GM18526 (cell line): ENCODE measurements around the gene PXK.

Experiments used
- POLR2A ChIP-seq: IDR thresholded peaks from 3 replicates; pipeline ENCODE4 v1.6.1; 2011; ENCODE audit not compliant: insufficient read length; ENCODE audit errors: extremely low read depth

PXK gene

DNA sequence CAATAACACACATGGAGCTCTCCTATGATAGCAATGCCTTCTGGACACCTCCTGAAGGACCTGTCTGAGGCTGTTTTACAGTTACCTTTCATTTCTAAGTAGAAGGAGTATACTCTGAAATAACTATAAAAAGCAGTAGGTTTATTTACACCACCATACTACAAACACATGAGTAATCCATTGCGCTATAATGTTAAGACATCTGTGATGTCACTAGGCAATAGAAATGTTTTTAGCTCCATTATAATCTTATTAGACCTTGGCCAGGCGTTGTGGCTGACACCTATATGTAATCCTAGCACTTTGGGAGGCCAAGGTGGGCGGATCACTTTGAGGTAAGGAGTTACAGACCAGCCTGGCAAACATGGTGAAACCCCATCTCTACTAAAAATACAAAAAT, 24.7 kb downstream of the PXK start:
- TF ChIP-seq POLR2A = no peak

DNA sequence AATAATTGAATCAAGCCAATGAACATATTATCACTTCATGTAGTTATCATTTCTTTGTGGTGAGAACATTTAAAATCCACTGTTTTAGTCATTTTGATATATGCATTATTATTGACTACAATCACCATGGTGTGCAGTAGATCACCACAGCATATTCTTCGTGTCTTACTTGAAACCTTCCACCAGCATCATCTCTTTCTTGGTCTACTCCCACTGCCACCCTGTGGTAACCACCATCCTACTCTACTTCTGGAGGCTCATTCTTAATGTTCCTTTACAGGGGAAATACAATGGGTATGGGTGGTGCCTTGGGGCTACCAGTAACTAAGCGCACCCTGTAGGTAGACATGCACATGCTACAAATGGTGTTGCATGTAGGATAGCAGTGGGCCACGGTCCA, 25.4 kb downstream of the PXK start:
- no peak for TF ChIP-seq POLR2A

DNA sequence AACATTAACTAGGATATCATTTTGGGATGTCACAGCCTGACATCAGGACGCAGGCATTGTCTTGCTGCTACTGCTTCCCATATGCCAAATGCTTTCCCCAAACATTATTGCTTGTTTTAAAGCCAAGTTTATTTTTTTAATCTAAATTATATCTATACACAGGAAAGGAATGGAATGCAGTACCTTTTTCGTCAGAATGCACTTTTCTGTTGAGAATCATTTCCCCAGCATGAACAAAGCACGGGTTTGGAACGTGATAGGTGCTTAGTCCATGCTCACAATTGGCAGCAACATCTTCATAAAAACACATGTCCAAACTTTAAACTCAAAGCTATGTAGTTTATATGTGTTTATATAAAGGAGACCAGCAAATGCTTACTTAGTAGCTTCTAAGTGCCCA, 26.1 kb downstream of the PXK start:
- TF ChIP-seq POLR2A = no peak

DNA sequence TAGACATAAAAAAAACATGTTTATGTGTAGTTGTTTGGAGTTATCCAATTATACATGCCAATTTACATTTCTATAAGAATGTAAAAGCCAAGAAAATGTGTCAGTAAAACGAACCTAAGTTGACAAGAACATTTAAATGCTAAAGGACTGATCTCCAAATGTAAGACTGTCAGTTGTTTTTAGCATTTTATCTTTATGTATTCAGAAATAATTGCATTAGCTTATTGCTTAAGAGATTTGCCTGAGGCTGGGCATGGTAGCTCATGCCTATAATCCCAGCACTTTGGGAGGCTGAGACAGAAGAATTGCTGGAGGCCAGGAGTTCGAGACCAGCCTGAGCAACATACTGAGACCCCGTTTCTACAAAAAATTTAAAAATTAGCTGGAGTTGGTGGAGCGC, 26.9 kb downstream of the PXK start:
- TF ChIP-seq POLR2A = no peak

DNA sequence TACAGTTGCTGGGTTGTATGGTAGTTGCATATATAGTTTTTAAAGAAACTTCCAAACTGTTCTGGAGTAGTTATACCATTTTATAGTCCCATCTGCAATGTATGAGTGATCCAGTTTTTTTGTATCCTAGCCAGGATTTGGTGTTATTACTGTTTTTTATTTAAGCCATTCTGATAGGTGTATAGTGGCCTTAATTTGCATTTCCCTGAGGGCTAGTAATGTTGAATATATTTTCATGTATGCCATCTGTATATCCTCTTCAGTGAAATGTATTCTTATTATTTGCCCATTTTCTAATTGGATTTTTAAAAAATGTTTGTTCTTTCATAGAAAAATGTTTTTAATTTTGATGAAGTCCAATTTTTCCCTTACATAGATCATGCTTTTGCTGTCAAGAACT, 29.2 kb downstream of the PXK start:
- no peak for TF ChIP-seq POLR2A

DNA sequence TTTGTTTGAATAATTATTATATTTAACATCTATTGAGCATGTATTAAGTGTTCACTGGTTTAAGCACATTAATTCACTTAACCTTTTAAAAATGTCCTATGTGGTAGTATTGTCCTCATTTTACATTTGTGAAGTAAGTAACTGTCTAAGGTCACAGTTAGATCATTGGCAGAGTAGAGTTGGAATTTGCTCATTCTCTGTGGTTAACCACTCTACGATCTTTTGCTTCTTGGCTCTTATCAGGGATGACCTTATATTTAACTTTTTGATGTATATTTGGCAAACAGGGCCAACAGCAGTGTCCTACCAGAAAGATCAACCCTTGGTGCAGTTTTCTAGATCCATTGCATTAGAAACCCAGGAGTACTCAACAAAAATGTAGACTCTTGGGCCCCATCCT, 34.0 kb downstream of the PXK start:
- TF ChIP-seq POLR2A = no peak

DNA sequence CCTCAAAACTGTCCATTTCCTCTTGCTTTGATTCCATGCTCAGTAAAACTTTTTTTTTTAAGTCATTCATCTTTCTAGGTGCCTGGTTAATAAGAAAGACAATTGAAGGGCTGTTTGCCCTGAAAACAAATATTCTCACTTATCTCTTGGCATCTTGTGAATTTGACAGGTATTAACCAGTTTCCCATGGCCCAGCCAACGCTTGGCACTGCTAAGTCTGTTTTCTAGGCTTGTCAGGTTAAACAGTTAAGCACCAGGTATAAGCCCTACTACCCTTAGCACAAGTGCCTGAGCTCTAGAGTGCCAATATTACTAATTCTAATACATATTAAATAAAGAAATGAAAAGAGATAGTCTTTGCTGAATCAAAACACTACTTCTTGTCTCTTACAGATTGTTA, 36.3 kb downstream of the PXK start:
- no peak for TF ChIP-seq POLR2A

DNA sequence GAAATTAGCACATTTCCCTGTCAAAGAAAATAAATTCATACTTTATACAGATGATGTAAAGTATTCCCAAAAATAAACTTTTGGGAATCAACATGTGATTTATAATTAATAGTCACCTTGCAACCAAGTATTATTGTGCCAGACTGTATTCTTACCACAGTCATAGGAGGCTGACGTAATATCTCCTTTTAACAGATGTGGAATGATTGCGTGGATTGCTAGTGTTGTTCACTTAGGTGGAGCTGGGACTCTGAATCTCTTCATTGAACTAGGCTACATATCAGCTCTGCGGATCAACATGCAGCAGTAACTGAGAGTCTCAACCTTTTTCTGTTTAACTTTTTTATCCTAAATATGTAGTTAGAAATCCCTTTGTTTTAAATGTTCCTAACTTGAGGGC, 37.2 kb downstream of the PXK start:
- no peak for TF ChIP-seq POLR2A

DNA sequence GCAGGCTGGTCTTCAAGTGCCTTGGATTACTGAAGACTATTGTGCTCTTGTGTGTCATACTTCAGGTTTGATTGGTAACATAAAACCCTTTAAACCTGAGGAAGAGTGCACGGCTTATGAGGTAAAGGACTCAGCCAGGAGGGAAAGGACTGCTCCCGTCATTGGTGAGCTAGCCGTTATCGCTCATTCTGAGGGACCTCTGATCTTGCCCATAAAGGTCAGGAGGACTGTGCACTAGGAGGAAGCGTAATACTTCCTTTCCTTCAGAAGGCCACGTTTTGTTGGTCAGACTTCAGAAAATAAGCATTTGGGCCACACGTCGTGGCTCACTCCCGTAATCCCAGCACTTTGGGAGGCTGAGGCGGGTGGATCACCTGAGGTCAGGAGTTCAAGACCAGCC, 37.7 kb downstream of the PXK start:
- no peak for TF ChIP-seq POLR2A

DNA sequence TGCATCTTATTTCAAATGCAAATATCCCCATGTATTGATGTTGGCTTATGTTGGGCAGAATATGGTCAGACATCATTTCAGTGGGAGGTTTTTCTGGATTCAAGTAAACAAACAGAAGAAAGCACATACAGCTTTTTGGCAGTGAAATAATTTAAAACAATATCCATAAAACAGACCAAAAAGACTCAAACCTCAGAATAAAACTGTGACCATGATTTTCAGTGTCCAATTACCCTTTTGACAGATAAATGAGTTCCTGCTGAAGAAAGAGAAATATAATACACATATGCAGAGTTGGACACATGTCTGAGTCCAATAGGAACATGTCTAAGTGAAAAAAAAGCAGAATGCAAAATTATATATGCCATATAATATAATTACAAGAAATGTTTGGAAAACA, 39.1 kb downstream of the PXK start:
- no peak for TF ChIP-seq POLR2A

DNA sequence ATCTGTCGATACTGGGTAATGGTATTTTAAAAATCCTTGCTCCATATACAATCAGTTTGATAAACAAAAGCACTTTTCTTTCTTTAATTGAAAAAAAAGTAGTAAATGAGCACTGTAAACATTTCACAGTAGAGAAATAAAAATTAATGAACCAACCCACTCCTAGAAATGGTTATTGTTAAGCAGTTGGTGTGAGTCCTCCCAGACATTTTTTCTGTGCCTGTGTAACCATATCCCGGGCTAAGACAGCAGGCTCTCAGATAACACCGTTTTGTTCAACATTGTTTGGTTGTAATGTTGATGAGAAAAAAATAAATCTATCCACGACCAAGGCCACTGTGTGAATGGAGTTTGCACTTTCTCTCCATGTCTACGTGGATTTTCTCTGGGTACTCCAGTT, 42.6 kb downstream of the PXK start:
- no peak for TF ChIP-seq POLR2A

DNA sequence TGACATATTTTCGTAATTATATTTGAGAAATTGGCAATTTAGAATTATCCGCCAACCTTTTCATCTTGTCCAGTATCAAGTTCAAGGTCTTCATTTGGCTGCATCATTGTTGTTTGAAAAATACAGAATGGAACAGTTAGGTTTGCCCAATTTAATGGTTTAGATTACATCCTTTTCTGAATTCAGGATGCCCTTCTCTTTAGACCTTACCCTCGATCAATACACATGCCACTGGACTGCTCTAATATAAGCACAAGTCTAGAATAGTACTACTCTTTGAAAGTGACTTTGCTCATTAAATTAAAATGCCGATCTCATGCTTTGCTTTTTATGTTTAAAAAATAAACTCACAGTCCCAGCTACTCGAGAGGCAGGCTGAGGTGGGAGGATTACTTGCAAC, 44.5 kb downstream of the PXK start:
- no peak for TF ChIP-seq POLR2A

DNA sequence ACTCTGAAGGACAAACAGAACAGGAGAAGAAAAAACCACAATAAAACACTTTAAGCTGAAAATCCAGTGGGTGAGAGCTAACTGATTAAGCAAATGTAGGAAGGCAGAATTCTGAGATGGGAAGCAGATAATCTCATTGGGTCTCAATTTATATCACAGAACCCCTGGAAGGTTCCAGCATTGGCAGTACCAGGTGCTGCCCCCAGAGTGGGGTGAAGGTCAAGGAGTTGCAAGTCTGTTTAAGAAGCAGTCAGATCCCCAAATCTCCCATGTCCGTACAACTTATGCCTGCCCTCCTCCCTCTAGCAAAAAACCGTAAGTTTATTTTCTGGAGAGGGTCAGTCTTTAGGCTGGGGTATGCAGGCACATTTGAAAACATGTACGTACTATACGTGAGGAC, 45.1 kb downstream of the PXK start:
- TF ChIP-seq POLR2A = no peak

DNA sequence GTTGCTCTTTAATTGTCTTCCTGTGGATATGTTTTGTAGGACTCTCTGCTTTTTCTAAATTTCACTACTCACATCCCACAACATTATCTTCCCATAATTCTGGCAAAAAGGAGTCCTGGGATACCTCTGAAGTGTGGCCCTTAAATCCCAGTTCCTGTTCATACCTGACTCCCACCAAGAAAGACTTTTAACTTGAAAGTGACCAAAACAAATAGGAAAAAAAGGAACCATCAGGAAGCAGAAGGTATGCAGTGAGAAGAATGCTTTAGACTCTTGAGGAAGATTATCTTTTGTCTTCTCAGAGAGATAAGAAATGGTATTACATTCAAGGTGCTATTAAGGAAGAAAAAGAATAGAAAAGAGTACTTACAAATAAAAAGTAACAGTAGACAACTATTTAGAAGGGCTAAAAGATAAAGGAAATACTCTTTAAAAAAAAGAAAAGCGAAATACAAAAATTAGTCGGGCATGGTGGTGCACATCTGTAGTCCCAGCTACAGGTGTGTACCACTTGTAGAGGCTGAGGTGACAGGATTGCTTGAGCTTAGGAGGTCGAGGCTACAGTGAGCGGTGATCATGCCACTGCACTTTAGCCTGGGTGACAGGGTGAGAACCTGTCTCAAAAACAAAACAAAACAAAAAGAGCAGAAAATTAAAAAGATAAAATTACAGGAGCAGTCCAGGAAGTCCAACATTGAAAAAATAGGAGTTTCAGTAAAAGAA, 46.8 kb downstream of the PXK start:
- no peak for TF ChIP-seq POLR2A

DNA sequence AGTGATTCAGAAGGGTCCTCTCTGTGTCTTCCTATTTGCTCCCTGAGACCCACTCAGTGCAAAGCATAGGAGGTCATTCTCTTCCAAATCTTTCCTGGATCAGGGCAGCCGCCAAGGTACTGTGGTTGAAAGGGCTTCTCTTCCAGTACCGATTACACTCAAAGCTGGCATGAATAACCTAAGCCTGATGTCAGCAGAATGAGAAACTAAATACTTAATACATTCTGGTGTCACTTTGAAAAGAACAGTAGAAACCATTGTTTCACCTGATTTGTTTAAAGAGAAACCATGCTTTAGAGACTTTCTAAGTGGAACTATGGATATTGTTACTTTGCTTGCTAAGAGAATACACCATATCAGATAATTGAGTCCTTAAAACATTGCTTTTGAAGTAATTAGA, 50.8 kb downstream of the PXK start:
- TF ChIP-seq POLR2A = no peak

DNA sequence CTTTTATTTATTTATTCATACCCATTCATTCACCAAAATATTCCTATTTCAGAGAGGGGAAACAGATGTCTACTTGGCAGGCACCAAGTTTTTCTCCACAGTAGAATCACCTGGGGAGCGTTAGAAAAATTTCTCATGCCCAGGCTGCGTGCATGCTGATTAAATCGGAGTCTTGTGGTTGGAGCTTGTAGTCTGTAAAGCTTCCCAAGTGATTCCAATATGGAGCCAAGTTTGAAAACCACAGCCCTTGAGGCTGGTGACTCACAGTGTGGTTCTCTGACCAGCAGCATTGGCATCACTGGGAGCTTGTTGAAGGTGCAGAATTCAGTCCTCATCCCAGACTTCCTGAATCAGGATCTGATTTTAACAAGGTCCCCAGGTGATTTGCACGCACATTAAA, 51.2 kb downstream of the PXK start:
- no peak for TF ChIP-seq POLR2A

DNA sequence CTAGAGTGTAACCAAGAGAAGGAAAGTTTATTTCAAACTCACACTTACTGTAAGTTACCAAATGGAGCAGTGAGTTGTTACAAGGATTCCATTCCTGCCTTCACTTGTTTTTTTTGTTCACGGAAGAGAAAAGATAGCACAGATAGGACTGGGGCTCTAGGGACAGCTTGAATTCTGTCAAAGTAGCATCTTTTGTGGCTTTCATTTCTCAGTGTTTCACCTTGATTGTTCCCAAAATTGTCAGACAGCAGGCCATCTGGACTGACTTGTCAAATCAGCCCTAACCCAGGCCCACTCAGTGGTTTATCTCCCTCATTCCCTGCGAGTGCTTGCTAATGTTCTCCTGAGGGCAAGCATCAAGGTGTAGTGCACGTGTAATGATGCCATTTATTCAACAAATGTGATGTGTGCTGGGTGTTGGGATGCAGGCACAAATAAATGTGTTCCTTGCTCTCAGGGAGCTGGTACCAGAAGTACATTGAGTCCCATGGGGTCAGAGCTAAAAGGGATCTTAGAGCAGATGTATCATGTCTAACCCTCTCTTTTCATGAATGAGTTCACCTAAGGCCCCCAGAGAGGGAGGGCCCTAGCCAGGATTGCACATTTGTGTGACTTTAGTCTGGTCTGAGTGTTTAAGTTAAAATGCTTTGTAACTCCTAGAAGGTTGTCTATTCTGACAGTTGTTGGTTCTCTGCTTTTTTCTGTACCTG, 51.8 kb downstream of the PXK start:
- no peak for TF ChIP-seq POLR2A
